K562 (cell line): Measurements from ENCODE around the gene SEC23B.

ENCODE experiments used
- C11orf30 ChIP-seq: fragments of 450-650 bp; IDR thresholded peaks from 2 replicates; pipeline ENCODE4 v1.6.1; 2016; ENCODE audit warnings: low read depth, mild to moderate bottlenecking
- MYC ChIP-seq, 2 experiments: fragments of 250-450 bp in 1 of 2; sonication (Bioruptor Pico) in 1 of 2; IDR thresholded peaks; 2 replicates each; pipeline versions ENCODE4 v1.5.1 to v1.6.1; 2012 to 2021; ENCODE audit warnings: low read depth in 2 of 2, borderline replicate concordance in 1 of 2, improper control_type of control experiment in 1 of 2, low read length in 1 of 2, mild to moderate bottlenecking in 1 of 2, moderate library complexity in 1 of 2

- TF ChIP-seq MYC (IDR thresholded peaks at IDR 0.05; ENCODE audit: low read depth, low read length): no peak
- no peak for TF ChIP-seq MYC (CRISPR knock-in tag; IDR thresholded peaks at IDR 0.05; ENCODE audit: borderline replicate concordance, low read depth)
- TF ChIP-seq C11orf30: no peak
These were observed 25.8 kb downstream of the SEC23B start for GRCh38 chr20:18533491-18533890.
